Glomerular visceral epithelial cell (primary cell): ENCODE results near the gene STK39.

Experiments
- DNase-seq: peaks from one replicate; pipeline ENCODE4 v3.0.0-alpha.2; 2016; ENCODE audit errors: extremely low spot score

STK39 gene

GRCh38 chr2:168006498-168006897 is 240.9 kb downstream of the STK39 start:
- no peak for DNase-seq

- no peak for DNase-seq
These were observed 241.8 kb downstream of the STK39 start for GRCh38 chr2:168005586-168005985.

GRCh38 chr2:168003876-168004275 is 243.5 kb downstream of the STK39 start:
- DNase-seq, result no peak

- peak; percentile 15 for DNase-seq
These were observed 245.3 kb downstream of the STK39 start for GRCh38 chr2:168002021-168002553.

- DNase-seq, result peak; percentile 54
These were observed 255.1 kb downstream of the STK39 start for GRCh38 chr2:167992278-167992677.

GRCh38 chr2:167990062-167990461 is 257.3 kb downstream of the STK39 start:
- DNase-seq, result no peak

- no peak for DNase-seq
These were observed 259.1 kb downstream of the STK39 start for GRCh38 chr2:167988296-167988695.

GRCh38 chr2:167987558-167987957 is 259.8 kb downstream of the STK39 start:
- DNase-seq, result no peak

- no peak for DNase-seq
These were observed 260.4 kb downstream of the STK39 start for GRCh38 chr2:167987026-167987425.

GRCh38 chr2:167986223-167986622 is 261.2 kb downstream of the STK39 start:
- no peak for DNase-seq

- no peak for DNase-seq
These were observed 265.4 kb downstream of the STK39 start for GRCh38 chr2:167981945-167982344.

GRCh38 chr2:167980439-167980838 is 267.0 kb downstream of the STK39 start:
- DNase-seq, result no peak

GRCh38 chr2:167972746-167973145 is 274.6 kb downstream of the STK39 start:
- no peak for DNase-seq

- no peak for DNase-seq
These were observed 275.4 kb downstream of the STK39 start for GRCh38 chr2:167972020-167972419.

GRCh38 chr2:167966937-167967913 is 280.2 kb downstream of the STK39 start:
- DNase-seq, result no peak

GRCh38 chr2:167965907-167966761 is 281.3 kb downstream of the STK39 start:
- no peak for DNase-seq

- no peak for DNase-seq
These were observed 282.6 kb downstream of the STK39 start for GRCh38 chr2:167964650-167965413.

GRCh38 chr2:167963899-167964649 is 283.3 kb downstream of the STK39 start:
- DNase-seq, result no peak

GRCh38 chr2:167962436-167963226 is 284.8 kb downstream of the STK39 start:
- no peak for DNase-seq

- DNase-seq, result no peak
These were observed 285.8 kb downstream of the STK39 start for GRCh38 chr2:167961536-167962048.
